Measurements from ENCODE around the gene TMEM11.

DNA sequence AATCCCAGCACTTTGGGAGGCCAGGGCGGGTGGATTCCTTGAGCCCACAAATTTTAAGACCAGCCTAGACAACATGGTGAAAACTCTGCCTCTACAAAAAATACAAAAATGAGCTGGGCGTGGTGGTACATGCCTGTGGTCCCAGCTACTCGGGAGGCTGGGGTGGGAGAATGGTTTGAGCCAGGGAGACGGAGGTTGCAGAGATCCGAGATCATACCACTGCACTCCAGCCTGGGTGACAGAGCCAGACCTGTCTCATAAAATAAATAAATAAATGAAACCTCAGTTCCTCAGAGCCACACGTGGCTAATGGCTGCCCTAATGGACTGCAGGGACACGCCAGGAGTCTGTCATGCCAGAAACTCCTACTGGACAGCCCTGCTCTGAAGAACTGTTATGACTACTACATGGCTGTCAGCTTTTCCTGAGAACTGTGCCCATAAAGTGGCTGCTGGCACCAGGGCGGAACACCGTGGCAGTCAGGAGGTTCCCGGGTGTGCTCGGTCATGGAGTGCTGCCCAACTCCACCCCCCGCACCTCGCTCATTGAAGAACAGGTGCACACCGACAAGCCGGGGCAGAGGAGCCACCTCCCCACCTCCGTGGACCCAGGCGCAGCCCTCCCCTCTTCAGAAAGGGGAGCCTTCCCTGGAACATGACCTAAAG lies 4.3 kb downstream of the TMEM11 start:
- TF ChIP-seq GABPA (IDR thresholded peaks at IDR 0.05; ENCODE audit: low read depth) (no peak), POLR2AphosphoS5 (IDR thresholded peaks at IDR 0.05; ENCODE audit: low read depth) (no peak), SPI1 (IDR thresholded peaks at IDR 0.05; ENCODE audit: borderline replicate concordance, low read depth) (no peak)
- TF ChIP-seq, protein P1, sequence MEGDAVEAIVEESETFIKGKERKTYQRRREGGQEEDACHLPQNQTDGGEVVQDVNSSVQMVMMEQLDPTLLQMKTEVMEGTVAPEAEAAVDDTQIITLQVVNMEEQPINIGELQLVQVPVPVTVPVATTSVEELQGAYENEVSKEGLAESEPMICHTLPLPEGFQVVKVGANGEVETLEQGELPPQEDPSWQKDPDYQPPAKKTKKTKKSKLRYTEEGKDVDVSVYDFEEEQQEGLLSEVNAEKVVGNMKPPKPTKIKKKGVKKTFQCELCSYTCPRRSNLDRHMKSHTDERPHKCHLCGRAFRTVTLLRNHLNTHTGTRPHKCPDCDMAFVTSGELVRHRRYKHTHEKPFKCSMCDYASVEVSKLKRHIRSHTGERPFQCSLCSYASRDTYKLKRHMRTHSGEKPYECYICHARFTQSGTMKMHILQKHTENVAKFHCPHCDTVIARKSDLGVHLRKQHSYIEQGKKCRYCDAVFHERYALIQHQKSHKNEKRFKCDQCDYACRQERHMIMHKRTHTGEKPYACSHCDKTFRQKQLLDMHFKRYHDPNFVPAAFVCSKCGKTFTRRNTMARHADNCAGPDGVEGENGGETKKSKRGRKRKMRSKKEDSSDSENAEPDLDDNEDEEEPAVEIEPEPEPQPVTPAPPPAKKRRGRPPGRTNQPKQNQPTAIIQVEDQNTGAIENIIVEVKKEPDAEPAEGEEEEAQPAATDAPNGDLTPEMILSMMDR (IDR thresholded peaks at IDR 0.05; ENCODE audit: insufficient read depth, low read length) = no peak
- TF ChIP-seq, protein P2, sequence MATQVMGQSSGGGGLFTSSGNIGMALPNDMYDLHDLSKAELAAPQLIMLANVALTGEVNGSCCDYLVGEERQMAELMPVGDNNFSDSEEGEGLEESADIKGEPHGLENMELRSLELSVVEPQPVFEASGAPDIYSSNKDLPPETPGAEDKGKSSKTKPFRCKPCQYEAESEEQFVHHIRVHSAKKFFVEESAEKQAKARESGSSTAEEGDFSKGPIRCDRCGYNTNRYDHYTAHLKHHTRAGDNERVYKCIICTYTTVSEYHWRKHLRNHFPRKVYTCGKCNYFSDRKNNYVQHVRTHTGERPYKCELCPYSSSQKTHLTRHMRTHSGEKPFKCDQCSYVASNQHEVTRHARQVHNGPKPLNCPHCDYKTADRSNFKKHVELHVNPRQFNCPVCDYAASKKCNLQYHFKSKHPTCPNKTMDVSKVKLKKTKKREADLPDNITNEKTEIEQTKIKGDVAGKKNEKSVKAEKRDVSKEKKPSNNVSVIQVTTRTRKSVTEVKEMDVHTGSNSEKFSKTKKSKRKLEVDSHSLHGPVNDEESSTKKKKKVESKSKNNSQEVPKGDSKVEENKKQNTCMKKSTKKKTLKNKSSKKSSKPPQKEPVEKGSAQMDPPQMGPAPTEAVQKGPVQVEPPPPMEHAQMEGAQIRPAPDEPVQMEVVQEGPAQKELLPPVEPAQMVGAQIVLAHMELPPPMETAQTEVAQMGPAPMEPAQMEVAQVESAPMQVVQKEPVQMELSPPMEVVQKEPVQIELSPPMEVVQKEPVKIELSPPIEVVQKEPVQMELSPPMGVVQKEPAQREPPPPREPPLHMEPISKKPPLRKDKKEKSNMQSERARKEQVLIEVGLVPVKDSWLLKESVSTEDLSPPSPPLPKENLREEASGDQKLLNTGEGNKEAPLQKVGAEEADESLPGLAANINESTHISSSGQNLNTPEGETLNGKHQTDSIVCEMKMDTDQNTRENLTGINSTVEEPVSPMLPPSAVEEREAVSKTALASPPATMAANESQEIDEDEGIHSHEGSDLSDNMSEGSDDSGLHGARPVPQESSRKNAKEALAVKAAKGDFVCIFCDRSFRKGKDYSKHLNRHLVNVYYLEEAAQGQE (IDR thresholded peaks at IDR 0.05; ENCODE audit: insufficient replicate concordance, low read depth) = no peak
